ENCODE results near the gene RAD17.
"Not testable (repeated sequence)": the region's sequence is repeated elsewhere in the genome, so short reads cannot be mapped to it uniquely, and the experiment has no call there.

The RAD17 gene

DNA sequence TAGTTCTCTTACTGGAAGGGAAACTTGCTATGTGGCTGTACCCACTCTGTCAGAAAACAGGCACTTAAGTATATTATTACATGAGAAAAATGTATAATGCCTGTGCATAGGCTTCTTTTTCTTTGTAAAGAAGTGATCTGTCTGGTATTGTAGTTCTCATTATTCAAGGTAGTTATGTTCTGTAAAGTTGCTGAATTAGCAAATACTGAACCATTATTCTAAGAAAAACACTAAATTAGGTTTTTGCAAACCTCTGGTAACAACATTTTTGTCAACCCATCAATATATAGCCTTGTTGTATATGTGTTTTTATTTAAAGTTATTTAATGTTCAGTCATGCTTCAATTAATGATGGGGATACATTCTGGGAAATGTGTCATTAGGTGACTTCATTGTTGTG is 8.8 kb downstream of the RAD17 start:
- no peak for DNase-seq (ENCODE audit: low read depth)

DNA sequence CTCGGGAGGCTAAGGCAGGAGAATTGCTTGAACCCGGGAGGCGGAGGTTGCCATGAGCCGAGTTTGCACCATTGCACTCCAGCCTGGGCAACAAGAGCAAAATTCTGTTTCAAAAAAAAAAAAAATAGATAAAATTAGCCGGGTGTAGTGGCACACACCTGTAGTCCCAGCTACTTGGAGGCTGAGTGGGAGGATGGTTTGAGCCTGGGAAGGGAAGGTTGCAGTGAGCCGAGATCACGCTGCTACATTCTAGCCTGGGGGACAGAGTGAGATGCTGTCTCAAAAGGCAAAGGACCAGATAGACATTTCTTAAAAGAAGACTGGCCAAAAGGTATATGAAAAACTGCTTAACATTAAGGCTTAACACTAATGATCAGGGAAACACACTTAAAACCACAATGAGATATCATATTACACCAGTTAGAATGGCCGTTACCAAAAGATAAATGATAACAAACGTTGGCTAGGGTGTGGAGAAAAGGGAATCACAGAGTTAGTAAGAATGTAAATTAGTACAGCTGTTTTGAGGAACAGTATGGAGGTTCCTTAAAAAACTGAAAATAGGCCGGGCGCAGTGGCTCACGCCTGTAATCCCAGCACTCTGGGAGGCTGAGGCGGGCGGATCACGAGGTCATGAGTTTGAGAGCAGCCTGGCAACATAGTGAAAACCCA is 35.2 kb downstream of the RAD17 start:
- no peak for DNase-seq (ENCODE audit: low read depth)

GRCh38 chr5:69414885-69415583 is 45.4 kb downstream of the RAD17 start, which contains the start of gene MARVELD2:
Gene MARVELD2 (plus strand): TSS chr5:69415116. CDS start chr5:69419386, 4,270 bp downstream.
- DNase-seq (ENCODE audit: low read depth) = peak; percentile 2

DNA sequence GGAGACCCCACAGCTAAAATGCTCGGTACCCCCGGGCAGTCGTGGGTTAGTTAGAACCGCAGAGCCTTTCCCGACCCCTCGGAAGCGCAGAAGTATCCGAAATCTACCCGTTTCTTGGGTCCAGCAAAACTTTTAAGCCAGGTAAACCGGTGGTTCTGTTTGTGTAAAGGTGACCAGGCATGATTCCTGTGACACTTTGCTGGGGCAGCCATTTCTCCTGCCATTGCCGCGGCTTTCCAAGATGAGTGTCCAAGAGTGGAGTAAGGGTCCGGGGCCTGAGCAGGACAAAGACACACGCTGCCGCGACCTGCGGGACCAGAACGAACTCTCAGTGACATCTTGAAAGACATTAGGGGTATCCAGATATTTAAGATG is 46.0 kb downstream of the RAD17 start:
- no peak for DNase-seq (ENCODE audit: low read depth)

DNA sequence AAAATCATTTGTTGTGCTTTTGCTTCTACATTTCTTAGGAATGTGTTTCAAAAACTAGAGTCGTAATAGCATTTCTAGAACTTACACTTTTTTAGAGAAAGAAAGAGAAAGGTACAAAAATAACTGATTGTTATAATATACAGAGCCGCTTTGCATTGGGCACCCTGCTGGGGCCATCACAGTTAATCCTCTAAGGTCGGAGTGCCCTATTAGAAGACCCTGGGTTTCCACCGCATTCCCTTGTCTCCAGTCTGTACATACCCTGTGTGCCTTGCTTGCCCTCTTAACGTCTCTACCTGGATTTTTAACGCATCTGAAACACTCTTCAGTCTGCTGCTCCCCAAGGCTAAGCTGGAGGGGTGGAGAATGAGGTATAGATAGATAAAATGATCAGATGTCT is 46.6 kb downstream of the RAD17 start:
- no peak for DNase-seq (ENCODE audit: low read depth)

DNA sequence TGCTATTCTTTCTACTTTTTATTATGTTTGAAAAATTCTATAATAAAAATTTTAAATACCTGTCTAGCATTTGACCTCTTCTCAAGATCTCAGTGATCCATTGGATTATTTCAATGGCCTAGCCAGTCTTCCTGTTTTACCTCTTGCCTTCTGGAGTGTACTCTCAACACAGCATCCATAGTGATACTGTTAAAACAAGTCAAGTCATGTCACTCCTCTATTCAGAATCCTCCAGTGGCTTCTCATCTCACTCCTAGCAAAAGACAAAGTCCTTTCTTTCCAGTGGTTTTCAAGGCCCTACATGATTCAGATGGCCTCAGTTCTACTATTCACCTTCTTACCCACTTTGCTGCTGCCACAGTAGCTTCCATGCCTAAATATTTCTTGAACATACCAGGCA is 47.1 kb downstream of the RAD17 start:
- no peak for DNase-seq (ENCODE audit: low read depth)

DNA sequence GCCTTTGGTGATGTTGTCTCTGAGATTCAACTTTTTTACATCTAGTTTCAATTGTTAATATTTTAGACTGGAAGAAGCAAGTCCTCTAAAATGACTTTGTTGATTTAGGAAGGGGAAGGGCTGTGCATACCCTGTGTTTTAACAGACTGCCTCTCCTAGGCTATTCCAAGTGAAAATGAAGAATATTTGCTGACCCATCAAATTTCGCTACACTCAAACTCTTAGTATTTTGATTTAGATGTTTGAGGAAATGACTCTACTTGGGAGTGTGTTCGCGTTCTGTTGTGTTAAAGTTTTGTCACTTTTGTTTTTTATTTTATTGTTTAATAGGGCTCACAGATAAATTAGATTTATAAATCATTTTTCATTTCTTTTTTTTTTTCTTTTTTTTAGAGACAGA is 48.9 kb downstream of the RAD17 start:
- no peak for DNase-seq (ENCODE audit: low read depth)

DNA sequence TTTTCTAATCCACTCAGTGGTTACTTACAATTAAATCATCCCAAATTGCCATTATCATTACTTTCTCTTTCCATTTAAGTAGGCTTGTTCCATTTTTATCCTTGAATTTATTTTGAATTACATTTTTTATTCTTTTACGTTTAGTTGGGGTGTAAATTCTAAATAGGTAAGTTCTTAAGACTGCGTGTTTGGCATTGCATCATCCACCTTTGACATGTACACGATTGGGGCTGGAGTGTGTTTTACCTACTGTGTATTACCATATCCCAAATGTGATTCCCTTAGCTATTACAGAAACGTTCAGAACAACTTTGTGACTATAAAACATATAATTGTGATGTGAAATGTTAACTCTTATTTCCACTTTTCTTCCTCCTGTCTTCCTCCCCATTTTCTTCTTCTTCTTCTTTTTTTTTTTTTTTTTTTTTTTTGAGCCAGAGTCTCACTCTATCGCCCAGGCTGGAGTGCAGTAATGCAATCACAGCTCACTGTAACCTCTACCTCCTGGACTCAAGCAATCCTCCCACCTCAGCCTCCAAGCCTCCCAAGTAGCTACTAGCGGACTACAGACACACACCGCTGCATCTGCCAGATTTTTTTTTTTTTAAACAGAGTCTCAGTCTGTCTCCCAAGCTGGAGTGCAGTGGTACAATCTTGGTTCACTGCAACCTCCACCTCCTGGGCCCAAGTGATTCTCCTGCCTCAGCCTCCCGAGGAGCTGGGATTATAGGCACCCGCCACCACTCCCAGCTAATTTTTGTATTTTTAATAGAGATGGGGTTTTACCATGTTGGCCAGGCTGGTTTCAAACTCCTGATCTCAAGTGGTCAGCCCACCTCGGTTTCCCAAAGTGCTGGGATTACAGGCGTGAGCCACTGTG is 62.0 kb downstream of the RAD17 start:
- no peak for DNase-seq (ENCODE audit: low read depth)

DNA sequence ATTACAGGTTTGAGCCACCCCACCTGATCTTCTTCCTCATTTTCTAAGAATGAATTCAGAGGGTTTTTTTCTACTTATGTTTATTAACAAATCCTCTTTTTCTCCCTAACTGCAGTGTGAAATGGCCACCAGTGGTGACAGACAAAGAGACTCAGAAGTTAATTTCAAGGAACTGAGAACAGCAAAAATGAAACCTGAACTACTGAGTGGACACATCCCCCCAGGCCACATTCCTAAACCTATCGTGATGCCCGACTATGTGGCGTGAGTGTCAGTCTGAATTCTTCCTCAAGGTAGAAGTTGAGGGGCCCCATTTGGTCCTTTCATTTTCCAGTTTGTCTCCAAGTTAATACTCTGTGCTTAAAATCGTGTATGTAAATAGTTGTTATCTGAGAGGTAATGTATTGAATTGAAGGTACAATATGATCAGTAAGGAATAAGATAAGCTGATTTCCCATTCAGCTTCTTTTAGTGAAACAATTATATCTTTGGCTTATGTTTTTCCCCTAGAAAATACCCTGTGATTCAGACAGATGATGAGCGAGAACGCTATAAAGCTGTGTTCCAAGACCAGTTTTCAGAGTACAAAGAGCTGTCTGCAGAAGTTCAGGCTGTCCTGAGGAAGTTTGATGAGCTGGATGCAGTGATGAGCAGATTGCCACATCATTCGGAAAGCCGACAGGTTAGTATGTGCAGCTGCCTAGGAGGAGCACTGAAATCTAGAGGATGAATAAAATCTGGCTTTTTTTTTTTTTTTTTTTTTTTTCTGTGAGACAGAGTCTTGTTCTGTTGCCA is 63.0 kb downstream of the RAD17 start:
- no peak for DNase-seq (ENCODE audit: low read depth)

DNA sequence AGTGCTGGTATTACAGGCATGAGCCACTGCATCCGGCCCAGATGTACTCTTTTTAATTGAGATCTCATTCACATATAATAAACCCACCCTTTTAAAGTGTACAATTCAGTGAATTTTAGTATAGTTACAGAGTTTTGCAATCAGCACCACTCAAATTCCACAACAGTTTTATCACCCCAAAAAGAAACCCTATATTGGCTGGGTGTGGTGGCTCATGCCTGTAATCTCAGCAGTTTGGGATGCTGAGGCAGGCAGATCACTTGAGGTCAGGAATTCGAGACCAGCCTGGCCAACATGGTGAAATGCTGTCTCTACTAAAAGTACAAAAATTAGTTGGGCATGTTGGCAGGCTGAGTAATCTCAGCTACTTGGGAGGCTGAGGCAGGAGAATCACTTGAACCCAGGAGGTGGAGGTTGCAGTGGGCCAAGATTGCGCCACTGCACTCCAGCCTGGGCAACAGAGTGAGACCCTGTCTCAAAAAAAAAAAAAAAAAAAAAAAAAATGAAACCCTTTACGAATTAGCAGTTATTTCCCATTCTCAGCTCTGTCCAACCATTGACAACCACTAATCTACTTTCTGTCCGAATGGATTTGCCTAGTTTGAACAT is 65.8 kb downstream of the RAD17 start:
- DNase-seq (ENCODE audit: low read depth) = not testable (repeated sequence)

GRCh38 chr5:69444127-69444754 is 74.6 kb downstream of the RAD17 start:
- DNase-seq (ENCODE audit: low read depth) = no peak

DNA sequence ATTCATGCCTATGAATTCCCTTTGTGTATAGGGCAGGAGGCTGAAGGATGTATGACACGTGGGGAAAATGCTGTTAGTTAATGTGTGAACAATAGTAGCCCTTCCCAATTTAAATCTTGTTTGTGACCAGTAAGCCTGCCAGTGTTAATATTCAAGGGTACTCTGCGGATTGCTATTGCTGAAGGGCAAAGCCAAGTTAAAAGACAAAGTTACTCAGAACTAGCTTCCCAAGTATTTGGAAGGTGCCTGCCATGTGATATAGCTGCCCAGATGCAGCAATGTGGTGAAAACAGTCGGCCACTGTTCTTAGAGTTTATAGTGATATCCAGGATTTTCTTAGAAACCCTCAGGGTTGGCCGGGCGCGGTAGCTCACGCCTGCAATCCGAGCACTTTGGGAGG is 79.9 kb downstream of the RAD17 start:
- no peak for DNase-seq (ENCODE audit: low read depth)

DNA sequence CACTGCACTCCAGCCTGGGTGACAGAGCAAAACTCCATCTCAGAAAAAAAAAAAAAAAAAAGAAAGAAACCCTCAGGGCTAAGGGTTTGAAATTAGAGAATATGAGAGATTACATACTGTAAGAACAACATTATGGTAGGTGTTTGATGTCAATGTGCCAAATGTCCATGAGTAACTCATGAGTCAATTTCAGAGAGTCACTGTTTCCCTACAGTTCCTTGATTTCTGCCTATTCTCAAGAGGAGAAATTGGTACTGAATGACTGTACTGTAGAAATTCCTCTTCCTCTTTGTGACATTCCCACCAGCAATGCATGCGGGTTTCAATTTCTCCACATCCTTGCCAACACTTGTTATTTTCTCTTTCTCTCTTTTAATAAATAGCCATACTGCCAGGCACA is 80.5 kb downstream of the RAD17 start:
- no peak for DNase-seq (ENCODE audit: low read depth)

GRCh38 chr5:69450527-69450926 is 80.9 kb downstream of the RAD17 start:
- DNase-seq (ENCODE audit: low read depth) = not testable (repeated sequence)

DNA sequence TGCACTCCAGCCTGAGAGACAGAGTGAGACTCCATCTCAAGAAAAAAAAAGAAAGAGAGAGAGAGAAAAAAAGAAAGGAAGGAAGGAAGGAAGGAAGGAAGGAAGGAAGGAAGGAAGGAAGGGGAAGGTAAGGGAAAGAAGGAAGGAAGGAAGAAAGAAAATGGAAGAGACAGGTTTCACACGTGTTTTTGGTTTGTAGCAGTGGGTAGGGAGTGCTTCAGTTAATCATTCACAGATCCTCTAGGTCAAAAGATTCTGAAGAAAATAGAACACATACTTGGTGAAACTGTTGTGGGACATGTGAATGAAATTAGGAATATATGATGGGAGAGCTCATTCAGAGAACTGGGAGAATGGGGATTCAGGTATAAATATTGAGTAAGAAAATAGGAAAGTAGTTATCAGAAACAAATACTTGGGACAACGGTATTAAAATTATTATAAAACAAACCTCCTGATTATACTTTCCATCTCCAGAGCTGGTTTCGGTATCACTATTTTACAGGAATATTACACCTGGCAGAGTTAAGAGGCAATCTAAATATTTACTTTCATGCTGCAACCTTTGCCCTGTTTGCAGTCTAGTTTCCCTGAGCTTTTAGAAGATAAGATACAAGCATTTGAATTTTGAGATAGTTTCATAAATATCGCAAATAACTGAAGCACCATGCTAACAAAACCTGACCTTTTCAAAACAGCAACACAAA is 82.5 kb downstream of the RAD17 start:
- no peak for DNase-seq (ENCODE audit: low read depth)

DNA sequence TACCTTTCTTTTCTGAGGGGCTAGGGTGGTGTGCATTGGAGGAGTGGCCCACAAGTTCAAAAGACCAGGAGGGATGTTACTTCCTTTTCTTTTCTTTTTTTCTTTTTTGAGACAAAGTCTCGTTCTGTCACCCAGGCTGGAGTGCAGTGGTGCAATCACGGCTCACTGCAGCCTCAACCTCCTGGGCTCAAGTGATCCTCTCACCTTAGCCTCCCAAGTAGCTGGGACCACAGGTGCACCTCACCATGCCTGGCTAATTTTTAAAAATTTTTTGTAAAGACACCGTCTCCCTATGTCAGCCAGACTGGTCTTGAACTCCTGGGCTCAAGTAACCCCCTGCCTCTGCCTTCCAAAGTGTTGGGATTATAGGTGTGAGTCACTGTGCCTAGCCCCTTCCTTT is 83.9 kb downstream of the RAD17 start:
- not testable (repeated sequence) for DNase-seq (ENCODE audit: low read depth)

- no peak for DNase-seq (ENCODE audit: low read depth)
These were observed 85.0 kb downstream of the RAD17 start for GRCh38 chr5:69454460-69455249.

DNA sequence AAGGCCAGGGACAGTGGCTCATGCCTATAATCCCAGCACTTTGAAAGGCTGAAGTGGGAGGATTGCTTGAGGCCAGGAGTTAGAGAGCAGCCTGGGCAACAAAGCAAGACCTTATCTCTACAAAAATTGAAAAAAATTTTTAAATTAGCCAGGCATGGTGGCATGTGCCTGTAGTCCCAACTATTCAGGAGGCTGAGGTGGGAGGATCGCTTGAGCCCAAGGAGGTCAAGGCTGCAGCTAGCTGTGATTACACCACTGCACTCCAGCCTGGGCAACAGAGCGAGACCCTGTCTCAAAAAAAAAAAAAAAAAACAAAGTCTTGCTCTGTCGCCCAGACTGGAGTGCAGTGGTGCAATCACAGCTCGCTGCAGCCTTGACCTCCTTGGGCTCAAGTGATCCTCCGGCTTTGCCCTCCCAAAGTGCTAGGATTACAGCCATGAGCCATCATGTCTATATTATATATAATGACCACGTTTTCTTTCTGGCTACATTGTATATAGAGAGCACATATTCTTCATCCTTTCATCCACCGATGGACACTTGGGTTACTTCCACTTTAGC is 85.9 kb downstream of the RAD17 start:
- DNase-seq (ENCODE audit: low read depth) = not testable (repeated sequence)

GRCh38 chr5:69462170-69462569 is 92.6 kb downstream of the RAD17 start:
- DNase-seq (ENCODE audit: low read depth) = no peak
